SK-N-MC (cell line): ENCODE measurements around the gene CASP7.
"Not testable (repeated sequence)": the region's sequence is repeated elsewhere in the genome, so short reads cannot be mapped to it uniquely, and the experiment has no call there.

Experiments used
- DNase-seq: peaks from one replicate; pipeline ENCODE4 v3.0.0-alpha.2; 2011; ENCODE audit warnings: low read depth, low spot score
- H3K27ac ChIP-seq: fragments of 200-600 bp; sonication (generic); 2 replicates; pipeline ENCODE4 v1.5.1; 2016; ENCODE audit warnings: mixed run types
- H3K36me3 ChIP-seq: fragments of 200-600 bp; sonication (generic); 2 replicates; pipeline ENCODE4 v1.6.1; 2017; ENCODE audit warnings: antibody characterized with exemption, low read length, mixed read lengths; ENCODE audit not compliant: insufficient read depth
- H3K4me3 ChIP-seq: fragments of 200-600 bp; sonication (generic); 2 replicates; pipeline ENCODE4 v1.5.1; 2016
- H3K9ac ChIP-seq: fragments of 200-600 bp; sonication (generic); 2 replicates; pipeline ENCODE4 v1.8.0; 2017; ENCODE audit warnings: mixed run types, mixed read lengths; ENCODE audit not compliant: insufficient read length
- H3K9me3 ChIP-seq: fragments of 200-600 bp; sonication (generic); 2 replicates; pipeline ENCODE4 v1.6.1; 2017; ENCODE audit warnings: low read depth, mild to moderate bottlenecking, antibody characterized with exemption, low read length, moderate library complexity, mixed read lengths
- EZH2 ChIP-seq: fragments of 200-600 bp; sonication (generic); IDR thresholded peaks from one replicate; pipeline ENCODE4 v1.6.1; 2017; ENCODE audit warnings: antibody characterized with exemption
- FOXP2 ChIP-seq: optimal IDR thresholded peaks from 2 replicates; pipeline ENCODE3; 2011; ENCODE audit warnings: mild to moderate bottlenecking, moderate library complexity; ENCODE audit not compliant: insufficient read depth; ENCODE audit errors: extremely low read length, control extremely low read depth
- POLR2AphosphoS5 ChIP-seq: IDR thresholded peaks from 2 replicates; pipeline ENCODE4 v1.6.1; 2012; ENCODE audit warnings: mild to moderate bottlenecking, low read depth, low read length, borderline replicate concordance

CASP7 gene

DNA sequence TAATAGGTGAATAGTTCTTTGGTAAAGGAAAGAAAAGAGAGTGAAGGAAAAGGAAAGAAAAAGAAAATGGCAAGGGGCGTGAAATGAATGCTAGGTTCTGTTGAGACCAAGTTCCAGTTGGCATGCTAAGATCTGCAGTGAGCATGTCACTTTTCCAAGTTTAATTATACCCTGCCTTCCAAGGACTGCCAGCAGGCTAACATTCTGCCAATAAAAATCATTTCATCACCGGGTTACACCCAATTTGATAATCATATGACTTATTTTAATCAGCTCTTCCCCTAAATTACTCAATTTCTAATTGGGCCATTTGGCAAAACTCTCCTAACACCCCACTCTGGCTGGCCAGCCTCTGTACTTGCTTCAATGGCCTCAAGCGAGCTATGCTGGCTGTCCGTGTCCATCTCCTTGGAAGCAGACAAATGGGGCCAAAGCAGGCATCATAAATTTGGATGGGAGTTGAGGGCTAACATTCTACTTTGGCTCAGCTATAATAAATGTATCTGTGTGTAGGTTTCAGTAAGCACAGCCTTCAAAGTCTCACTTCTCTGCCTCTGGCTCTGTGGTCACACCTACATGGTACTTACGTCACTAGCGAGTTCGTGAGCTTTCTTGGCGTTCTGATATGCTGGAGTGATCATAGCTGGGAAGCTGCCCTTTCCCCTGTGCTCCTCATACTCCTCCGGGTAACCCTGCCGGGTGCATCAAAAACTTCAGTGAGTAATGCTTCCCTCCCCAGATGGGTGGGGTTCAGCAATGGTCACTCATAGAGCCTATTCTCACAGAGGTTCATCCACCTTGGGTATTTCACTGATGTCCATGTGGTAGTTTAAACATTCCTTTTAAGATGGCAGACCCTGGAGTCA, 33.1 kb upstream of the CASP7 start:
- H3K9me3 ChIP-seq = no peaks in the 10 kb centered on the region
- no peak overlapping the region for H3K27ac ChIP-seq
- no peaks in the 10 kb centered on the region for H3K36me3 ChIP-seq
- TF ChIP-seq EZH2 = no peak
- TF ChIP-seq FOXP2 = no peak
- TF ChIP-seq POLR2AphosphoS5 = no peak
- H3K4me3 ChIP-seq = no peak overlapping the region
- no peak for DNase-seq
- no peak overlapping the region for H3K9ac ChIP-seq

DNA sequence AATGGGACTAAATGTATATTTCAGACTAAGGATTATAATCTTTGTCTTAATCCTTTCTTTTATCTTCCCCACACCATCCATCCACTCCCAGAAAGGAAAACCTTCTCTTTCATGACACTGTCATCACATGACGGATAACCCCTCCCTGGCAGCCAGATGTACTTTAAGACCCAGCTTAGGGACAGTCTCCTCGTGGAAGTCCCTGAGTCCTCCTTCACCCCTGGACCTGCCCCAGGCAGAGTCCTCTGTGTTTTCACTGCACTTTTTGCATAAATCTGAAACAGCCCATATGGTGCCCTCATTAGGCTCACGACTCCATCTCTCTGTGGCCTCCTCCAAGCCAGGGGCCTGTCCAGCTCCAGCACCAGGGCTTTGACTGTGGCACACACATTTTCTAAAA, 31.9 kb upstream of the CASP7 start:
- DNase-seq = no peak
- TF ChIP-seq POLR2AphosphoS5 (no peak), FOXP2 (no peak), EZH2 (no peak)
- Histone ChIP-seq H3K27ac (no peak overlapping the region), H3K9ac (no peak overlapping the region), H3K36me3 (no peaks in the 10 kb centered on the region), H3K9me3 (no peaks in the 10 kb centered on the region), H3K4me3 (no peak overlapping the region)

DNA sequence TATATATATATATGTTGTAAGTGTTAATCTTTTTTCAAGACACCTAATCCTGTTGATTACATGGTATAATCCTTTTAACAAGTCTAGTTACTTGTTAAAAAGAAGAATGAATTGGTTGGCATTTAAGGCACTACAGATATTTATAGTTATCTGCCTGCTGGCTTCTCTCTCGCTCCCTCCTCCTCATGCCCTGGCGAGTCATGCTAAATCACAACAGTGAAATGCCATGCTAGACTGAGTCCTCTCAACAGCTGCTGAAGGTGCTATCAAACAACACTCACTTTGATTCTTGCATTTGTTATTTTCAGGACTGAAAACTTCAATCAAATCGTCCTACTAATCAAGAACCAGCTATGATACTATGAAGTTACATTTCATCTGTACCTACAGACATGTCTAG, 31.2 kb upstream of the CASP7 start:
- TF ChIP-seq EZH2 = no peak
- no peak for TF ChIP-seq POLR2AphosphoS5
- no peak for TF ChIP-seq FOXP2
- Histone ChIP-seq H3K9me3 (no peaks in the 10 kb centered on the region), H3K36me3 (no peaks in the 10 kb centered on the region), H3K4me3 (no peak overlapping the region), H3K27ac (no peak overlapping the region), H3K9ac (no peak overlapping the region)
- no peak for DNase-seq

DNA sequence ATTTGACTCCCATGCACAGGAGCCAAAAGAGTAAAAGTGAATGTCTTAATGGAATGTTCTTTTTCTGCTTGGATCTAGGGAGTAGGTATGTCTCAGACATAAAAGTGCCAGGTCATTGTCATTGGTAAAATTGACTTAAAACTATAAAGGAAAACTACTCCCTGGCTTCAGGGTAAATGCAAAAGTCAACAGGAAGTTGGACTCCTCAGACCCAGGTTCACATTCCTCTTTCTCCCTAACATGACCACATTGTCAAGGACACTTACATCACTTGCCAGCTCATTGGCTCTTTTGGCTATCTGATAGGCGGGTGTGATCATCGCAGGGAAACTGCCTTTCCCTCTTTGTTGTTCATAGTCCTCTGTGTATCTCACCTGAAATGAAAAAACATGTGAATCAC, 29.5 kb upstream of the CASP7 start:
- Histone ChIP-seq H3K9ac (no peak overlapping the region), H3K4me3 (no peak overlapping the region), H3K27ac (no peak overlapping the region), H3K9me3 (no peaks in the 10 kb centered on the region), H3K36me3 (no peaks in the 10 kb centered on the region)
- DNase-seq = no peak
- no peak for TF ChIP-seq FOXP2
- TF ChIP-seq EZH2 = no peak
- no peak for TF ChIP-seq POLR2AphosphoS5

DNA sequence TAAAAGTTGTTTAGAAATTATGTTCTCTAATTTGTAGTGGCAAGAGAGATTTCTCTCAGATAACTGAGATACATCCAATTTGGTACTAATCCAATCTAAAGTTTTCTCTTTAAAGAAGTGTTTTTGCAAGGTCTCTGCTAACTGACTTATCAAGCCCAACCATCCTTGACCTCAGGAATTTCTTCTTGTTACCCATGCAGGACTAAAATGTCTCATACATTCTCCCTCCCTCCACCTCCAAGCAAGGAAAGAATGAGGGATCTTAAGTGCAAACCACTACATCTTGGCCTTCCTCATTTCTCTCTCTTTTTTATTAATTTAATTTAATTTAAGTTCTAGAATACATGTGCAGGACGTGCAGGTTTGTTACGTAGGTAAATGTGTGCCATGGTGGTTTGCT, 28.7 kb upstream of the CASP7 start:
- no peak for DNase-seq
- Histone ChIP-seq H3K4me3 (no peak overlapping the region), H3K9ac (no peak overlapping the region), H3K9me3 (no peaks in the 10 kb centered on the region), H3K27ac (no peak overlapping the region), H3K36me3 (no peaks in the 10 kb centered on the region)
- TF ChIP-seq POLR2AphosphoS5 = no peak
- TF ChIP-seq EZH2 = no peak
- TF ChIP-seq FOXP2 = no peak

DNA sequence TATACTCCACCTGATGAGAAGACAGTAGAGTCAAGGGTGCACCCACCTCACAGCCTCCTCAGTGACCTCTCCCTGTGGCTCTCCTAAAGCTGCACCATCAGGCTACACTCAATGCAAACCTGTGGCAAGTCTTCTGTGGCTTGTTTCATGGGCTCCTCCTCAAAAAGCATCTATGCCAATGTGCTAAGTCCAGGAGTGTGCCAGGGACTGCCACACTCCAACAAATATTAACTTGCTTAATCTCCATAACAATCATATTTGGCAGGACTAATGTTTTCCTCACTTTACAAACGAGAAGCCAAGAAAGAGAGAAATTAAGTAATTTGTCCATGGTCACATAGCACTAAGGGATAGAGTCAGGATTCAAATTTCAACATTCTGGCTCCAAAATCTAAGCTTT, 27.8 kb upstream of the CASP7 start:
- TF ChIP-seq POLR2AphosphoS5 (no peak), EZH2 (no peak), FOXP2 (no peak)
- Histone ChIP-seq H3K27ac (no peak overlapping the region), H3K36me3 (no peaks in the 10 kb centered on the region), H3K9ac (no peak overlapping the region), H3K4me3 (no peak overlapping the region), H3K9me3 (no peaks in the 10 kb centered on the region)
- DNase-seq = no peak

DNA sequence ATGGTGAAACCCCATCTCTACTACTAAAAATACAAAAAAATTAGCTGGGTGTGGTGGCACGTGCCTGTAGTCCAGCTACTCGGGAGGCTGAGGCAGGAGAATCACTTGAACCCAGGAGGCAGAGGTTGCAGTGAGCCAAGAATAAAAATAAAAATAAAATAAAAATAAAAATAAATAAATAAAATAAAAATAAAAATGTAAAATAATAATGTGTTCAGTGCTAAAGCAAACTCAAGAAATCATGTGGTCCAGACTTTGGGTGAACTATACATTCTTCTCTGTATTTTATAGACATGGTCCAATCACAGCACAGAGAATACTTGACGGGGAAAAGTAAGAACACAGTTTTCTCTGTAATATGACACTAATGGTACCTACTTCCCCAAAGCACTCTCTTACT, 27.3 kb upstream of the CASP7 start:
- not testable (repeated sequence) for H3K9me3 ChIP-seq, DNase-seq, H3K9ac ChIP-seq, H3K4me3 ChIP-seq, H3K27ac ChIP-seq, H3K36me3 ChIP-seq

DNA sequence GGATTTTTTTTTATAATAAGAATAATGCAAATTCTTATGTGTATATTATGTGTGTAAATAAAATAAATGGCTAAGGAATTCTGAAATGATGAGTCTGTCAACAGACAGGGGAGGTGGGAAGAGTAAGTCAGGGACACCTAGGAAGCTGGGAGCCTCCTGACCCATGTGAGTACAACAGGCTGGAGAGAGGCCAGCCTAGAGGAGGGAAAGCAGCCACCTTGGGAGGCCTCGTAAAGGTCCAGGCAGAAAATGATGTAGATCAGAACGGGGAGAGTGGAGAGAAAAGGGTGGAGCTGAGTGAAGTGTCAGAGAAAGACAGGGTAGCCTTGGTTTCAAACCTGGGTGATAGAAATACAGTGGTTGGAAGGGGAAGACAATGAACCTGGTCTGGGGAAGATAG, 22.8 kb upstream of the CASP7 start:
- Histone ChIP-seq H3K27ac (no peak overlapping the region), H3K36me3 (no peaks in the 10 kb centered on the region), H3K4me3 (no peak overlapping the region), H3K9ac (no peak overlapping the region), H3K9me3 (no peaks in the 10 kb centered on the region)
- TF ChIP-seq EZH2 (no peak), FOXP2 (no peak), POLR2AphosphoS5 (no peak)
- DNase-seq = no peak

DNA sequence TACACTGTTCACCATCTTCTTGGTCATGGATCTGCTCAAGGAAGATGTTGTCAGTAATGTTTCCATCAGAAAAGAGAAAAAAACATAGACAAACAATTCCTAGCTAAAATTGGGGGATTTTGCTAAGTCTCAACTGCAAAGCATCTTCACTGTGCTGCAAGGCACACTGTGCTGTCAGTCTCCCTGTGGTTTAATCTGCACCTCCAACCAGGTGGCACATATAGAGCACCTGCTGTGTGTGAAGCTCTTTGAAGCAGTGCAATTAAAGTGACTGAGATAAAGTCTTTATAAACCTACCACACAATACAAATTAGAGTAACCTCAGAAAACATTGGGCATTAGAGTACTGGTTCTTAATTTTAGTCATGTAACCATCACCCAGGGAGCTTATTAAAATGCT, 22.2 kb upstream of the CASP7 start:
- no peak for DNase-seq
- Histone ChIP-seq H3K36me3 (no peaks in the 10 kb centered on the region), H3K27ac (no peak overlapping the region), H3K9me3 (no peaks in the 10 kb centered on the region), H3K4me3 (no peak overlapping the region), H3K9ac (no peak overlapping the region)
- TF ChIP-seq EZH2 (no peak), POLR2AphosphoS5 (no peak), FOXP2 (no peak)

DNA sequence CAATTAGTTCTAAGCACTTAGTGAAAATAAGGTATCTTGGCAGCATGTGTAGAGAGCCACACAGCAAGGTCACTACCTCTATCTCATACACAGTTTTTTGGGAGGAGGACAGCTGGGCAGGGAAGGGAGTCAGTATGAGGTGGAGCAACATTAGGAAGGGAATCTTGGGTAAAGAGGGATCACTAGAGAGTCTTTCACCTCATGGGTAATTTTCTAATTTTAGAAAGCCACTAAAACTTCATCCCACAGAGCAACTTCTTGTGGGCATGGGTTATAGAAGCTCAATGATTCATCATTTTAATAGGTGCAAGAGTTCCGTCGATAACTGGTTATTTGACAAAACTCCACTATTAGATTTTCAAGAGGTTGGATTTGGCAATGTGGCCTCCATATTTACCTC, 18.4 kb upstream of the CASP7 start:
- Histone ChIP-seq H3K9ac (no peak overlapping the region), H3K4me3 (no peak overlapping the region), H3K27ac (no peak overlapping the region), H3K9me3 (no peaks in the 10 kb centered on the region), H3K36me3 (no peaks in the 10 kb centered on the region)
- no peak for TF ChIP-seq EZH2
- no peak for TF ChIP-seq POLR2AphosphoS5
- DNase-seq = no peak
